HG03025 (cell line): ENCODE results near the gene FGGY.

Experiments used
- ATAC-seq: cut with Tn5 transposase; IDR thresholded peaks from one replicate; pipeline ENCODE4 v1.9.1; 2021; ENCODE audit warnings: mild to moderate bottlenecking, moderate library complexity; ENCODE audit not compliant: unreplicated experiment, low FRiP score

Gene FGGY

GRCh38 chr1:59685666-59686065, 388.8 kb downstream of the FGGY start:
- ATAC-seq: no peak

GRCh38 chr1:59686170-59686569, 389.3 kb downstream of the FGGY start:
- no peak for ATAC-seq

GRCh38 chr1:59686574-59686973, 389.7 kb downstream of the FGGY start:
- ATAC-seq: no peak

GRCh38 chr1:59687081-59687480, 390.2 kb downstream of the FGGY start:
- ATAC-seq: no peak

- no peak for ATAC-seq
These were observed 392.1 kb downstream of the FGGY start for GRCh38 chr1:59688976-59689375.

GRCh38 chr1:59689730-59690129, 392.8 kb downstream of the FGGY start:
- ATAC-seq: no peak

- no peak for ATAC-seq
These were observed 393.5 kb downstream of the FGGY start for GRCh38 chr1:59690171-59690930.

- ATAC-seq: no peak
These were observed 394.4 kb downstream of the FGGY start for GRCh38 chr1:59691261-59691660.

- ATAC-seq: no peak
These were observed 395.7 kb downstream of the FGGY start for GRCh38 chr1:59692591-59692990.

GRCh38 chr1:59693406-59693805, 396.5 kb downstream of the FGGY start:
- no peak for ATAC-seq

- ATAC-seq: no peak
These were observed 398.4 kb downstream of the FGGY start for GRCh38 chr1:59695252-59695651.

GRCh38 chr1:59696421-59697115, 399.7 kb downstream of the FGGY start:
- no peak for ATAC-seq

- no peak for ATAC-seq
These were observed 400.4 kb downstream of the FGGY start for GRCh38 chr1:59697150-59697800.

GRCh38 chr1:59698386-59698785, 401.5 kb downstream of the FGGY start:
- ATAC-seq: no peak

GRCh38 chr1:59699227-59699847, 402.4 kb downstream of the FGGY start:
- ATAC-seq: no peak

GRCh38 chr1:59701376-59701775, 404.5 kb downstream of the FGGY start:
- ATAC-seq: no peak

GRCh38 chr1:59703226-59703917, 406.5 kb downstream of the FGGY start:
- ATAC-seq: no peak

- no peak for ATAC-seq
These were observed 407.1 kb downstream of the FGGY start for GRCh38 chr1:59703918-59704378.

GRCh38 chr1:59704716-59705115, 407.8 kb downstream of the FGGY start:
- no peak for ATAC-seq
